ENCODE measurements around the gene ZNF697.

DNA sequence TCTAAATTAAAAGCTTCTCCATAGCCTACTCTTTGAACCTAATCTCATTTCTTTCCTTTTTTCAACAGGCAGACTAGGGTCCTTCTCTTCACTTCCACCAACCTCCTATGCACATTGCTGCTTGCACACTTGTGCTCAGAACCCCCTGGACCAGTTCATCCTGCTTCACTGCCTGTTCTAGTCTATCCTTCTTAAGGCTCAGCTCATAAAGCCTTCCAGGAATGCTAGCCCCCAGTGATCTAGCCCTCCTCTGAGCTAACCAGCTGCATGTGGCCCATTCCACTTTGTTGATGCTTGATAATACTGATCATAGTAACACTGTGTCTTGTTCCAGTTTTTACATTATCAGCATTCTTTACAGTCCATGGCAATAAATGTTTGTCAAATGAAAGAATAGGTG is 40.7 kb upstream of the ZNF697 start:
- TF ChIP-seq, protein P1, sequence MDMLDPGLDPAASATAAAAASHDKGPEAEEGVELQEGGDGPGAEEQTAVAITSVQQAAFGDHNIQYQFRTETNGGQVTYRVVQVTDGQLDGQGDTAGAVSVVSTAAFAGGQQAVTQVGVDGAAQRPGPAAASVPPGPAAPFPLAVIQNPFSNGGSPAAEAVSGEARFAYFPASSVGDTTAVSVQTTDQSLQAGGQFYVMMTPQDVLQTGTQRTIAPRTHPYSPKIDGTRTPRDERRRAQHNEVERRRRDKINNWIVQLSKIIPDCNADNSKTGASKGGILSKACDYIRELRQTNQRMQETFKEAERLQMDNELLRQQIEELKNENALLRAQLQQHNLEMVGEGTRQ (CRISPR knock-in tag; IDR thresholded peaks at IDR 0.05) = no peak
- TF ChIP-seq, protein P2, sequence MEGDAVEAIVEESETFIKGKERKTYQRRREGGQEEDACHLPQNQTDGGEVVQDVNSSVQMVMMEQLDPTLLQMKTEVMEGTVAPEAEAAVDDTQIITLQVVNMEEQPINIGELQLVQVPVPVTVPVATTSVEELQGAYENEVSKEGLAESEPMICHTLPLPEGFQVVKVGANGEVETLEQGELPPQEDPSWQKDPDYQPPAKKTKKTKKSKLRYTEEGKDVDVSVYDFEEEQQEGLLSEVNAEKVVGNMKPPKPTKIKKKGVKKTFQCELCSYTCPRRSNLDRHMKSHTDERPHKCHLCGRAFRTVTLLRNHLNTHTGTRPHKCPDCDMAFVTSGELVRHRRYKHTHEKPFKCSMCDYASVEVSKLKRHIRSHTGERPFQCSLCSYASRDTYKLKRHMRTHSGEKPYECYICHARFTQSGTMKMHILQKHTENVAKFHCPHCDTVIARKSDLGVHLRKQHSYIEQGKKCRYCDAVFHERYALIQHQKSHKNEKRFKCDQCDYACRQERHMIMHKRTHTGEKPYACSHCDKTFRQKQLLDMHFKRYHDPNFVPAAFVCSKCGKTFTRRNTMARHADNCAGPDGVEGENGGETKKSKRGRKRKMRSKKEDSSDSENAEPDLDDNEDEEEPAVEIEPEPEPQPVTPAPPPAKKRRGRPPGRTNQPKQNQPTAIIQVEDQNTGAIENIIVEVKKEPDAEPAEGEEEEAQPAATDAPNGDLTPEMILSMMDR (IDR thresholded peaks at IDR 0.05 in 2 of 3, conservative IDR thresholded peaks at IDR 0.05 in 1 of 3; ENCODE audit: insufficient read depth in 2 of 3, low read depth in 1 of 3, low read length in 3 of 3) = no peak
